ENCODE measurements around the gene INTS4.
"Not testable (repeated sequence)": the region's sequence is repeated elsewhere in the genome, so short reads cannot be mapped to it uniquely, and the experiment has no call there.

Gene INTS4

GRCh38 chr11:77994434-77995362, at the start of gene INTS4:
Gene INTS4, minus strand, starts transcription at chr11:77994668. Its CDS starts 25 bp downstream, at chr11:77994643.
- DNase-seq = peak; percentile 100

GRCh38 chr11:78041843-78042440, 47.5 kb upstream of the INTS4 start:
- no peak for DNase-seq

GRCh38 chr11:78041380-78041719, 46.9 kb upstream of the INTS4 start:
- DNase-seq = not testable (repeated sequence)

- peak; percentile 32 for DNase-seq
Measured at GRCh38 chr11:78040691-78041379, 46.4 kb upstream of the INTS4 start.

GRCh38 chr11:78039919-78040671, 45.6 kb upstream of the INTS4 start:
- peak; percentile 89 for DNase-seq

- DNase-seq = no peak
Measured at GRCh38 chr11:78039391-78039918, 45.0 kb upstream of the INTS4 start.

- no peak for DNase-seq
Measured at GRCh38 chr11:78038697-78039313, 44.3 kb upstream of the INTS4 start.

- no peak for DNase-seq
Measured at GRCh38 chr11:78037825-78038620, 43.6 kb upstream of the INTS4 start.

- DNase-seq = no peak
Measured at GRCh38 chr11:78037056-78037455, 42.6 kb upstream of the INTS4 start.

GRCh38 chr11:78036313-78036712, 41.8 kb upstream of the INTS4 start:
- no peak for DNase-seq

- DNase-seq = no peak
Measured at GRCh38 chr11:78034623-78035022, 40.2 kb upstream of the INTS4 start.

- DNase-seq = no peak
Measured at GRCh38 chr11:78033040-78033439, 38.6 kb upstream of the INTS4 start.

GRCh38 chr11:78032090-78032489, 37.6 kb upstream of the INTS4 start:
- no peak for DNase-seq

GRCh38 chr11:78031629-78032028, 37.2 kb upstream of the INTS4 start:
- no peak for DNase-seq

- DNase-seq = peak; percentile 60
Measured at GRCh38 chr11:78030429-78031325, 36.2 kb upstream of the INTS4 start.

GRCh38 chr11:78028423-78028822, 34.0 kb upstream of the INTS4 start:
- not testable (repeated sequence) for DNase-seq

- DNase-seq = no peak
Measured at GRCh38 chr11:78027759-78028158, 33.3 kb upstream of the INTS4 start.

- no peak for DNase-seq
Measured at GRCh38 chr11:78025378-78025777, 30.9 kb upstream of the INTS4 start.

- no peak for DNase-seq
Measured at GRCh38 chr11:78023426-78023825, 29.0 kb upstream of the INTS4 start.
